Activated CD4-positive, alpha-beta T cell treated with anti-CD3 and anti-CD28 coated beads, Interleukin-10, Interleukin-2, amounts not matched to agents 100 ng/mL and 50 ng/mL, durations not matched to agents 16 hours and 8 hours (primary cell): Measurements from ENCODE around the gene KCNAB2.

Experiments
- DNase-seq: peaks from one replicate; pipeline ENCODE4 v3.0.0-alpha.2; 2020

KCNAB2 gene

DNA sequence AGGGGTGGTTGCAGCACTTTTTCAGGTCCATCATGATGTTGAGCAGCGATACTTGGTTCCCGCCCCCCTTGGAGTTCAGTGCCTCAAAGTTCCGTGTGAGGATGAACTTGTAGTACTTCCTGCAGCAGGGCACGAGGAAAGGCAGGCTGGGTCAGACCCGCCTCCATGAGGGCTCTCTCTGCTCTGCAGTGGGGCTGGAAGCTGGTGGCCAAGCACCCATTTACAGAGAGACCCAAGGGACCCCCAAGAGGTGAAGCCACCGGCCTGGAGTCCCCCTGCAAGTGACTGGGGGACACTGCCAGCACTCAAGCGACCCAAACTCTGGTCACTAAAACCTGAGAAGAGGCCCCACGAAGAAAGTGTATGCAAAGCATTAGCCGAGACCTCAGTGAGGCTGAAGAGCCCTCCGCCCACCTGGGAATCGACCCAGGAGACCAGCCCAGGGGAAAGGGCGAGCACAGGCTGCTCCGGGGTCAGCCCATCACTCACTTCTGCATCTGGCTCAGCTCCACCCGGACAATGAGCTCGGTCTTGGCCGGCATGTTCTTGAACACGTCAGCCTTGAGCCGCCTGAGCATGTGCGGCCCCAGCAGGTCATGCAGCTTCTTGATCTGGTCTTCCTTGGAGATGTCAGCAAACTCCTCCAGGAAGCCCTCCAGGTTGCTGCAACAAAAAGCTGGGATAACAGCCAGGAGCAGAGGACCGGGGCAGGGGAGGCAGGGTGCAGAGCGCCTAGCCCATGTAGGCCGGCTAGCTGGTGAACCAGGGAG is 89.2 kb downstream of the KCNAB2 start:
- no peak for DNase-seq

DNA sequence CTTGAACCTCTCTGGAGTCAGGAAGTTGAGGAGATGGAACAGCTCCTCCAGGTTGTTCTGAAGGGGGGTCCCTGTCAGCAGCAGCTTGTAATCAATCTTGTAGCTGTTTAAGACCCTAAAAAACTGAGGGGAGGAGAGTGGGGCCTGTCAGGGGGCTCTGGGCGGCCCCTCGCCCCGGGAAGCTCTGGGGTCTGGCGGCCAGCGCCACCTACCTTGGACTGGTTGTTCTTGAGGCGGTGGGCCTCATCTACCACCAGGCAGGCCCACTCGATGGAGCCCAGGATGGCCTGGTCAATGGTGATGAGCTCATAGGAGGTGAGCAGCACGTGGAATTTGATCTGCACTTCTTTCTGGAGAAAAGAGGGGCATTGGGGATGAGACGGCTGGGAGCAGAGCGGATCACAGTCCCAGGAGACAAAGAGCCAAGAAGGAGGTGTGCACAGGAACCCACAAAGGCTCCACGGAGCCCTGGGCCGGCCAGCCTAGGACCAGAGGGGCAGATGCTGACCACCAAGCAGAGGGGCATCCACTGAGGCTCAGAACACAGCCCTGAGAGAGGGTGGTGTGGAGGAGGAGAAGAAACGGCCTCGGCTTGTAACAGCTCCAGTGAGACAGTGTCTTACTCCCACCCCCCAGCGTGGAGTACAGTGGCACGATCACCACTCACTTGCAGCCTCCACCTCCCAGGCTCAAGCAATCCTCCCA is 91.0 kb downstream of the KCNAB2 start:
- no peak for DNase-seq

DNA sequence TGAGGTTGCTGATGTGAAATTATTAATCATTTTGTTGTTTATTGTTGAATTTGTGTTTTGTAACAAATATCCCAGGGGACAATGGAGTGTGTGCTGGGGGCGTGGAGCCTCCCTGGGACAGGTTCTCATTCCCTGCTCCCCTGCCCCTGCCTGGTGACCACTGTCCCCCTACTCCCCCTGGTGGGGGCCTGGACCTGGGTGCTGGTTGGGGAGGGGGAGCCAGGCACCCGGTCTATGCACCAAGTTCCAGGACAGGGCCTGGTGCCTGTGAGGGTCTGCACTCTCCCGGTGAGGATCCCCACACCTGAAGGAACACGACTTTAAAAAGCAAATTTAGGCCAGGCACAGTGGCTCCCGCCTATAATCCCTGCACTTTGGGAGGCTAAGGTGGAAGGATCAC is 92.1 kb downstream of the KCNAB2 start:
- no peak for DNase-seq

DNA sequence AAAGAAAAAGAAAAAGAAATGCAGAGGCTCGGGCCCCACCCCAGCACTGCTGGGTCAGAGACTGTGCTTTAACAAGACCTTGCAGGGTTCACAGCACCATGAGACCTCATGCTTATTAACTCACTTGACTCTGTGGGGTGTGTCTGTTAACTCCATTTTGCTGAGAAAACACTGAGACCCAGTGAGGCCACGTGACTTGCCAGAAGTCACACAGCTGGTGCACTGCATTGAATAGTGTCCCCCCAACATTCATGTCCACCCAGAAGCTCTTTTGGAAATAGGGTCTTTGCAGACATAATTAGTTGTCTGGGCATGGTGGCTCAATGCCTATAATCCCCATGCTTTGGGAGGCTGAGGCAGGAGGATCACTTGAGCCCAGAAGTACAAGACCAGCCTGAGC is 94.7 kb downstream of the KCNAB2 start:
- no peak for DNase-seq

DNA sequence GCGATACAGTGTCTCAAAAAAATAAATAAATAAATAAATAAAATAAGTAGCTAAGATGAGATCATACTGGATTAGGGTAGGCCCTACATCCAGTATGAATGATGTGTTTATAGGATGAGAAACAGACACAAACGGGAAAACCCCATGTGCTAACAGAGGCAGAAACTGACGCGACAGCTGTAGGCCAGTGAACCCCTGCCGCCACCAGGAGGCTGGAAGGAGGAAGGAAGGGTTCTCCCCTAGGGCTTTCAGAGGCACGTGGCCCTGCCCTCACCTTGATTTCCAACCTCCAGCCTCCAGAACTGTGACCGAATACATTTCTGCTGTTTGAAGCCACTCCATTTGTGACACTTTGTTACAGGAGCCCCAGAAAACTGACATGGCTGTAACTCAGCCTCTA is 95.9 kb downstream of the KCNAB2 start:
- peak; percentile 40 for DNase-seq

DNA sequence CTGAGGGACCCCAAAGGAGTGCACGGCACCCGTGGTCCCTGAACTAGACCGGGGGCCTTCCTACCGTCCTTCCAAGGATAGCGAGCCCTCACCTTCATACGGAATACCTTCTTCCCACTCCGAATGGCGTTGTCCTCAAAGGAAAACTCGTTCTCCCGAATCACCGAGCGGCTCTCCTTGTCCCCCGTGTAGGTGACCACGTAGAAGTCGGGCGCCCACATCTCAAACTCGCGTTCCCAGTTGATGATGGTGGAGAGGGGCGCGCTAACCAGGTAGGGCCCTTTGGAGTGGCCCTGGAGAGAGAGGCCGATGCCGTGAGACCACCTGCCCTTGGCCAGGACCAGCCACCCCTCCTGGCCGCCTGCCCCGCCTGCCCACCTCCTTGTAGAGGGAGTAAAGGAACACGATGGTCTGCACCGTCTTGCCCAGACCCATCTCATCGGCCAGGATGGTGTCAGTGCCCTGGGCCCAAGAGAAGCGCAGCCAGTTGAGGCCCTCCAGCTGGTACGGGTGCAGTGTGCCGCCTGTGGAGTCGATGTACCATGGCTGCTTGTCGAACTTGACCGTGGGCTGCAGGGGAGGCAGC is 96.4 kb downstream of the KCNAB2 start:
- no peak for DNase-seq

DNA sequence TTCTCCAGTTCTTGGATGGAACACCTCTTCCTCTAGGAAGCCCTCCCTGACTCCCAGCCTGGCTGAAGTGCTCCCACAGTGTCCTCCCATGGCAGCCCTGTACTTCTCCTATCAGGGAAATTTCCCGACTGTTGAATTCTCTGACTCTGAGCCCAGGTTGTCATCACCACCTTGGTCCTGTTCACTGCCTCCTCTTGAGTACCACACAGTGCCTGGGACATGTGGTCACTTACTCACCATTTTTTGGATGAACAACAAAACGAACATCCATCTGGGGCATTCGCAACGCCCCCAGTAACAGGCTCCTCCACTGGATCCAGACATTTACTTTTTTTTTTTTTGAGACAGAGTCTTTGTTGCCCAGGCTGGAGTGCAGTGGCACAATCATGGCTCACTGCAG is 97.0 kb downstream of the KCNAB2 start:
- DNase-seq, result no peak

DNA sequence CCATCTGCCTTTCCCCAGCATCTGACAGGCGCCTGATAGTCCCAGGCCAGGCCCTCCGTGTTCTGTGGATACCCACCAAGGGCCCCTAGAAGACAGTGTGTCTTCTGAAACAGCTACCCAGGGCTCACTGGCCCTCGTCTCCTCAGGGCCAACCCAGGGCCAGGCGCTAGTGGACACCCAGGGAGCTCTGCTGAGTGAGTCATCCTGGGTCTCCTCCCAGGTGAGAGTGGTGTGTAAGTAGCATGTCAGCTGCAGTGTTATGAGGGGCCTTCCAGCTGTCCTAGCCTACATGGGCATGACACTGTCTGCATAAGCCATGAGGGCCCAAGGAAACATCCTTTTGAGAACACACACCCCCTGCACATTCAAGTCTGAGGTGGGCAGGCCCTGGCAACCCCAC is 97.7 kb downstream of the KCNAB2 start:
- DNase-seq, result no peak

DNA sequence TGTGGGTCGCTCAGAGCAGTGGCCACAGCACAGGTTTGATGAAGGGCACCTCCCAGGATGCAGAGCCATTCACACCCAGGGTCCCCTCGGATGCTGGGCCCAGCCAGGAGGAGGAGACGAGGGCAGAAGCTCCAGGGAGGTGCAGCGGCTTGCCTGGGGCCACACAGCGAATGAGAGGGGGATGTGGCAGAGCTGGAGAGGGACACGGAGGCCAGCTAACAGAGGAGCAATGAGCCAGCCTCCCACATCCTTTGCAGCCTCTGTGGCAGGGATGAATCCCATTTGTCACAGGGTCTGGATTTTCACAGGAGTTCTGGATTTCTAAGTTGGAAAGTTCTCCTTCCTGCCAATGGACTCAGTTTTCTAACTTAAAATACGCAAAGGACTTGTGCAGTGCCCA is 98.5 kb downstream of the KCNAB2 start:
- DNase-seq, result no peak

DNA sequence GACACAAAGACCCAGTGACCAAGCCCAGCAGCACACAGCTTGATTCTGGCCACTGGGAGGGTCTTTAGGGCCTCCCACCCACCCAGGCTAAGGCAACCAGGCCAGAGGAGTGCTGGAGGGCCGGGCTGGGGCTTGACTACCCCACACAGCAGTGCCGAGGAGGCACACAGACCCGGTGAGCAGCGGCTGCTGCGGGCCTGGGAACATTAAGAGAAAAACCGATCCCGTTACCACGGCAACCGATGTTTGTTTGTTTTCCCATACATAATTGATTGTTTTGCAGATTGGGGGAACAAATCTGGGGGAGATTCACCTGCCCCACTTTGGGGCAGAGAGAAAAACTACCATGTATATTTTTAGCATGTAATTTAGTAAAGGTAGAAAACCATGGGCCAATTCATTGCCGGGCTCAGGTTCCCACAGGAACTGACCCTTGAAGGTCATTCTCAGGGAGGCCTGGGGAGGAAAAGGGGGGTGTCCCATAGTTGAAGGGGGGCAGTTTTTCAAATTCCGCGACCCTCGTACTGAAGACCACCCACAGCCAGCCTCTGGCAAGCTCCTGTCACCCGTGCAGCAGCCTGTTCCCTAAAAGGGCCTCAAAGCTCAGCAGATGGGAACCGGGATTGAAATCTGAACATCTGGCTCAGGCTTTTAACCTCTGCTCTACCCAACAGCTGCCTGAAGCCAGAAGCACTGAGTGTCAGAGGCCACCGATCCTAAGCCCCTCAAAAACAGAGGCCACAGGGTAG is 99.1 kb downstream of the KCNAB2 start:
- no peak for DNase-seq

DNA sequence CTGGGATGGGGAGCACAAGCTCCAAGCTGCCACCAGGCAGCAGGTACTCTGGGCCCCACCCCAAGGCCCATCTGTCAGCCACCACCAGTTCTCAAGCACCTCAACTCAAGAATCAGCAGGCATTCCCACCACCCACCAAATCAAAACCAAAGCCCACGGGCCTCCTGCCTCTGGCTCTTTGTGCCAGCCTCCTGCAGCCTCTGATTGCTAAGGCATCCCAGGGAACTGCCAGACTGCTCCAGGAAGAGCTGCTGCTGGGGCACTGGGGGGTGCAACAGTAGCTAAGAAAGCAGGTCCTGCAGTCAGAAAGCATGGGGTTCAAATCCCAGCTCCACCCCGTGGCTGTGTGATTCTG is 99.7 kb downstream of the KCNAB2 start:
- DNase-seq, result no peak

DNA sequence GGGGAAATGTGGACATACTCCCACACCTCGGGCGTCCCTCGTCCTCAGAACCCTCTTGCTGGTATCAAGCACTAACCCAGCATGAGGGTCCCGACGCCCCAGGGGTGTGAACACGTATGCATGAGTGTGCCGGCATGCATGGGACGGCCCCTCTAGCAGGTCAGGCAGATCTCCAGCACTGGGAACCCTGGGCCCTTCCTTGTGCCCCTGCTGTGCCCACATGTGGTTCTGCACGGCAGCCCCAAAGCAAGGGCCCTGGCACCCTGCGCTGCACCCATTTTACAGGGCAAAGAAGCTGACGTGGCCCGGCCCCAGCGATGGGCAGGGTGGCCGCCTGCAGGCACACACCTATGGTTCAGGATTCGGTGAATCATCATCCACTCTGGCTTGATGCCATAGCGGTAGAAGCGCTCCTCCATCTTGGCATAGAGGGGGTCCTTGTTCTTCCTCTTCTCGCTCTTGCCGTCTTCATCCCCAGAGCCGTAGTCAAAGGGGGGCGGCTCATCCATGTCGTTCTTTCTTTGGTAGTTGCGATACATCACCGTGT is 100.2 kb downstream of the KCNAB2 start:
- DNase-seq, result no peak

DNA sequence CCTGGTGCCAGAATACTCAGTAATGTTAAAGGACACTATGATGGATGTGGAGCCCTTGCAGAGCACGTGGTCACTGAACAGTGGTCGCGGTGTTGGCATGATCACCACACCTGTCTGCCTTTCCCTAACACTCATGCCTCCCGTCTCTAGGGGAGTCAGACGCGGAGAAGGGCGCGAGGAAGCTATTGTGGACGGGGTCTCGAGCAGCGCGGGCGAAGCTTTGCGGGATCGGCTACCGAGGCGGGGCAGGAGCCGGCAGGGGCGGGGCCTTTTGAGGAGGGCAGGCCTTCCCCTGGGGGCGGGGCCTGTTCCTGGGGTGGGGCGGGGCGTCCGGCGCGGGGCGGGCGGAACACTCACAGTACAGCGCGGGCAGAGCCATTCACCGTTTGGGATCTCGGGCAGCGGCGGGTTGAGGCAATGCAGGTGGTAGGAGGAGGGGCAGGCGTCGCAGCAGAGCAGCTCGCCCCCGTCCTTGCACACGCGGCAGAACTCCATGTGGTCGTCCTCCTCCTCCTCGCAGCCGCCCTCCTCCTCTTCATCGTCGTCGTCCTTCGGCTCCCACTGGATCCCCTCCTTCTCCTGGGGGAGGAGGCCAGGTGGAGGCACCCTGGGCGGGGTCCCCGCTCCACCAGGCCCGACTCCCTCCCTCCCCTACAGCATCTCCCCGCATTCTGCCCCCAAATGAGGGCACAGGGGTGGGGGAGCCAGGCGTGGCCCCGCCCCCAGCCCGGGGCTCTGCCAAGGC is 103.0 kb downstream of the KCNAB2 start:
- DNase-seq, result peak; percentile 68

DNA sequence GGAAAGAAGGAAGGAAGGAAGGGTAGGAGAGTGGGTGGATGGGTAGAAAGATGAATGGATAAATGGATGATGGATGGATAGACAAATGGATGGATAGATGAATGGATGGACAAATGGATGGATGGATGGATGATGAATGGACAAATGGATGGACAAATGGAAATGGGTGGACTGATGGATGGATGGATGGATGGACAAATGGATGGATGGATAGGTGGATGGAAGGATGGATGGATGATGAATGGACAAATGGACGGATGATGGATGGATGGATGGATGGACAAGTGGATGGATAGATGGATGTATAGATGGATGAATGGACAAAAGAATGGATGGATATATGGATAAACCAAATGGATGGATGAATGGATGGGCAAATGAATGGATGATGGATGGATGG is 103.9 kb downstream of the KCNAB2 start:
- DNase-seq, result no peak

DNA sequence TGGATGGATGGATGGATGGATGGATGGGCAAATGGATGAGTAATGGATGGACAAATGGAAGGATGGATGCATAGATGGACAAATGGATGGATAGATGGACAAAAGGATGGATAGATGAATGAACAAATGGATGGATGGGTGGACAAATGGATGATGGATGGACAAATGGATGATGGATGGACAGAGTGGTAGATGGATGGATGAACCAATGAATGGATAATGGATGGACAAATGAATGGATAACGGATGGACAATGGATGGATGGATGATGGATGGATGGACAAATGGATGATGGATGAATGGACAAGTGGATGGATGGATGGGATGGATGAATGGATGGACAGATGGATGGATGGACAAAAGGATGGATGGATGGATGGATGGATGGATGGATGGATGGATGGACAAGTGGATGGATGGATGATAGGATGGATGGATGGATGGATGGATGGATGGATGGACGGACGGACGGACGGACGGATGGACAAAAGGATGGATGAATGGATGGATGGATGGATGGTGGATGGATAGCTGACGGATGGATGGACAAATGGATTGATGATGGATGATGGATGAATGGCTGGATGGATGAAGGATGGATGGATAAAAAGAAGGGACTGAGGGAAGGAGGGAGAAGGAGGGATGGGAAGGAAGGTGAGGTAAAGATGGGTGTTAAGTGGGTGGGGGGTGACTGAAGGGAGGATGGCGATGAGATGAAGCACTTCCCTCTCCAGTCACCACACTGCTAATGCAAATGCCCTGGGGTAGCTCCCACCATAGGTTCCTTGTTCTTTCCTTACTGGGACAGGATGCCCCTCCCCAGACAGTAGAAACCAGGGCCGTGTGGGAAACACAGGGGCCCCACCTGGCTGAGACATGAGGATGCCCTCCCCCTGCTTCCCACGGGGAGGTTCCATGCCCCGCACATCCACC is 104.6 kb downstream of the KCNAB2 start:
- no peak for DNase-seq
